ENCODE data around the gene CAPN5. TPM values are rescaled to one million over a fixed set of nuclear protein-coding genes. Genes with fewer than 3 reads are reported as not detected.
"Not testable (repeated sequence)": the region's sequence is repeated elsewhere in the genome, so short reads cannot be mapped to it uniquely, and the experiment has no call there.

Gene CAPN5
- total RNA-seq, 1 donor from 2014 or later: 2.6 TPM

- no peak for DNase-seq
- intact Hi-C loops (cut with DNase I): no loop called here
- ATAC-seq (ENCODE audit: poor library complexity): no peak
Observed at GRCh38 chr11:77057938-77058474, 8.8 kb upstream of the CAPN5 start.

GRCh38 chr11:77058900-77059299 is 7.9 kb upstream of the CAPN5 start:
- no peak for DNase-seq
- no peak for ATAC-seq (ENCODE audit: poor library complexity)
- intact Hi-C loops (cut with DNase I): no loop called here

- no peak for ATAC-seq (ENCODE audit: poor library complexity)
- no peak for DNase-seq
- intact Hi-C loops (cut with DNase I): no loop called here
Observed at GRCh38 chr11:77059806-77060205, 7.0 kb upstream of the CAPN5 start.

DNA sequence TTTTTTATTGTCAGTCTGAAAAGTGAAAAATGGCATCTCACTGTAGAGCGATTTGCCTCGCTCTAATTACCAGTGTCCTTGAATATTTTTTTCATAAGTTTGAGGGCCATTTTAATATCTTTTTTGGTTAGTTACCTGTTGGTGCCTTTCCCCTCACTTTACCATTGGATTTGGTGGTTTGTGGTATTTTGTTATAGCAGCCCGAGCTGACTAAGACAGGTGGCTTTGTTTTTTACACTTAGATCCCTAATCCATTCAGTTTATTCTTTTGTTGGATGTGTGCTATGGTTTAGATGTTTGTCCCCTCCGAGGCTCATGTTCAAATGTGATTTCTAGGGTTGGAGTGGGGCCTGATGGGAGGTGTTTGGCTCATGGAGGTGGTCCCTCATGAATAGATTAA is 6.5 kb upstream of the CAPN5 start:
- intact Hi-C loops (cut with DNase I): no loop called here
- DNase-seq (no peak), ATAC-seq (ENCODE audit: poor library complexity) (no peak)

GRCh38 chr11:77061258-77061657 is 5.5 kb upstream of the CAPN5 start:
- DNase-seq; ATAC-seq (ENCODE audit: poor library complexity); intact Hi-C loops (cut with DNase I): not testable (repeated sequence)

GRCh38 chr11:77062924-77063323 is 3.8 kb upstream of the CAPN5 start:
- DNase-seq: no peak
- no peak for ATAC-seq (ENCODE audit: poor library complexity)
- intact Hi-C loops (cut with DNase I): no loop called here

GRCh38 chr11:77063407-77063806 is 3.4 kb upstream of the CAPN5 start:
- intact Hi-C loops (cut with DNase I): no loop called here
- ATAC-seq (ENCODE audit: poor library complexity) (no peak), DNase-seq (no peak)

DNA sequence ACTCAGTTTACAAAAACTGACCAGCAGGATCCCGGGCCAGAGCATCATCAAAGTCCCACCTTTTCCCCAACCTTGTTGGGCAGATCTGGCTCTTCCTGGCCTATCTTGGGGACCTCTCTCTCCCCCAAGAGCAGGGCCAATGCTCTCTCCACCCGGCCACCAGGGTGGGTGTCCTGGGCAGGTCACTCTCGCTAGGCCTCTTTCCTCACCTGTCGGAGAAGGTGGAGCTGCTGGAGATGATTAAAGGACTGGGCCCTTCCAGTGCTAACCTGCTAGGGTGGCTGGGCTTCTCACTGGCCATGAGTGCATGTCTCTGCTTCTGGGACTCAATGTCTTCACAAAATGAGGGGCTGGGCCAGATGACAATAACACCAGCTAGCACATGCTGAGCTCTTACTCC is 2.9 kb upstream of the CAPN5 start:
- intact Hi-C loops (cut with DNase I): no loop called here
- ATAC-seq (ENCODE audit: poor library complexity): no peak

DNA sequence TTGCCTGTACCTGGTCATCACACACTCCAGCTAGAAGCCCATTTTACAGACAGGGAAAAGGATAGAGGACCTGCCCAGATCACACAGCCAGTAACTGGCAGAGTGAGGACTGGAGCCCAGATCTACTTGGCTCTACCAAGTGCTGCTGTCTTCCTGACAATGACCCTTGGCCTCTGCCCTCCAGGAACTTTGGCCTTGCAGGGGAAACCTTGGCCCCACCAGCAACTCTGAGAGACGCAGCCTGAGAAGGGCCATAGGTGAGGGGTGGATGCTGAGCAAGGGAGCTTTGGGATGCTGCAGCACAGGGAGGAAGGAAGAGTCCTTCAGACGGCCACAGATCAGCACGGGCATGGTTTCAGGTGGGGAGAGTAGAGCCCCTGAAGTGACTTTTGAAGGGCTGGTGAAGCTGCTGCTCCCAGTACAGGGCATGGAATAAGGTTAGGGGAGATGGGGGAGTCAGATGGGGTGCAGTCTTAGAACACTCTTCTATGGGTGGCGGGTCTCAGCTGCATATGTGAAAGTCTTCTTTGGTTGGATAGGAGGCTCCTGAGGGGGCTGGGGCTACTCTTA is 2.0 kb upstream of the CAPN5 start:
- no peak for ATAC-seq (ENCODE audit: poor library complexity)
- intact Hi-C loops (cut with DNase I): no loop called here
- DNase-seq: no peak

More for the DNA sequence above, 2.9 kb upstream of the CAPN5 start:
- DNase-seq: no peak

DNA sequence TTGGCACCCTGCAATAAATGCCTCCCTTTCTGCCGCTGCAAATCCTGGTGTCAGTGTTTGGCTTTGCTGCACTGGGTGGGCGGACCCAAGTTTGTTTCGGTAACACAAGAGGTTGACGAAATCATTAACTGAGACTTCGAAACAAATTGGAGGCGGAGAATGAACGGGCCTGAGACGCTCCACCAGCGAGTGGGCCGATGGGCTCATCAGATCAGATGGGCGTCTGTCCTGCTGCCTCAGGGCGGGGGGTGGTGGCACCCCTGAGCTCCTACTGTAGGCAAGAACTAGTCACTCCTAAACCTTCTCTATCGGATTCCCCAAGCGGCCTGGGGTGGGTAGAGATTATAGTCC is 918 bp upstream of the CAPN5 start:
- ATAC-seq (ENCODE audit: poor library complexity): peak; percentile 22
- intact Hi-C loops (cut with DNase I): no loop called here
- peak; percentile 72 for DNase-seq

DNA sequence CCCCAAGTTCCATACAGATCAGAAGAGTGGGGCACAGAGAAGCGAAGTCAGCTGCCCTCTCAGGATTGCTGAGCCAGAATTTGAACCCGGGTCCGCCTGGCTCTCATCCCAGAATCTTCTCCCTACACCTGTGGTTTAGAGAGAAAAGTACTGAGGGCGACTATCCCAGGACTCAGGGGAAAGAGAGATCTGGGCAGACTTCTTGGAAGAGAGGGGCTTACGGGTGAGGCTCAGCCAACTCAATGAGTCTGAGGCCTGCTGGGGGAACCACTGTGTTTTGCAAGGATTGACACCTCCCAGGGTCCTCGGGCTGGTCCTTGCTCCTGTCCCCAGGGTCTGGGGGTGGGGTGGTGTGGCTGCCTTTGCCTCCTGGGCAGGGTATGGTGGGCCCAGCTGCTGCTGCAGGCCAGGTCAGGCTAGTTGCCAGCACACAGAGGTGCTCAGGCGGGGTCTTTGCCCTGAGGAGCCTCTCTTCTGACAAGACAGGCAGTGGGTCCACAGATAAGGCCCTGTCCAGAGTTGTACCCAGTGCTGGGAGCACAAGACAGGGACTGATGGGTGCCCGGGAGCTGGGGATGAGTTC is 1.2 kb downstream of the CAPN5 start:
- DNase-seq (peak; percentile 20), ATAC-seq (ENCODE audit: poor library complexity) (no peak)
- intact Hi-C loops (cut with DNase I): no loop called here

DNA sequence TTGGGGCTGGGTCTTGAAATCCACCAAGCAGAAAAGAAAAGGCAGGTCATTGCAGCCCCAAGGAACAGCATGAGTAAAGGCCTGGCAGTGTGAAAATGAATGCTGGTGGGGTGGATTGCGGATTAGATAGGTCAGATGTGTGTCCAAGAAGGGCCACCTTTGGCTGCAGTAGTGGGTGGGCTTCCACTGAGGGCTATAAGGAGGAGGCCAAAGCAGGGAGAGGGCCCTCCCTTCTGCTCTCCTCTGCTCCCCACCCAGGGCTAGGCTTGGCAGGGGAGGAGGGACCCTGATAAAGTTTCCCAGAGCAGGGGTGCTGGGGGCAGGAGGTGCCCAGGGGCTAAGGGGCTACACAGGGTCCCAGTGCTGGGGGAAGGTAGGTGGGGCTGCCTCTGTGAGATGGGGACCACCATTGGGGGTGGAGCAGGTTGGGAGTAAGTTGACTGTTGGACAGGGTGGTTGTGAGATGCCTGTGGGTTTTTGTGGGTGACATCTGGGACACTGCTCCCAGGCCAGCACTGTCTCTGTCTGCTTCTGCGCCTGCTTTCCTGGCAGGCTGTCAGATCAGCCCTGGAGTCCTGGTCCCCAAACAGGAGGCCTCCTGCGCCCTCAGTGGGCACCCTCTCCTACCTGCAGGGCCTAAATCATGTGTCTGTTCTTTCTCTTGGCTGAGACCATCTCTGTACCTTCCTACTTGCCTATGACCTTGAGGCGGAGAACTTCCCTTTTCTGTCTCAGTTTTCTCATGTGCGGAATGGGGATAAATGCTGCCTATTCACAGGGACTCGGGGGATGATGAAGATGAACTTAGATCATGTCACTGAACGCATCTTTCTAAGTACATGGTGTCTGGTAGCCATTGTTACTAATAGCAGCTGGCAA is 1.9 kb downstream of the CAPN5 start:
- intact Hi-C loops (cut with DNase I): no loop called here
- DNase-seq (no peak), ATAC-seq (ENCODE audit: poor library complexity) (no peak)

DNA sequence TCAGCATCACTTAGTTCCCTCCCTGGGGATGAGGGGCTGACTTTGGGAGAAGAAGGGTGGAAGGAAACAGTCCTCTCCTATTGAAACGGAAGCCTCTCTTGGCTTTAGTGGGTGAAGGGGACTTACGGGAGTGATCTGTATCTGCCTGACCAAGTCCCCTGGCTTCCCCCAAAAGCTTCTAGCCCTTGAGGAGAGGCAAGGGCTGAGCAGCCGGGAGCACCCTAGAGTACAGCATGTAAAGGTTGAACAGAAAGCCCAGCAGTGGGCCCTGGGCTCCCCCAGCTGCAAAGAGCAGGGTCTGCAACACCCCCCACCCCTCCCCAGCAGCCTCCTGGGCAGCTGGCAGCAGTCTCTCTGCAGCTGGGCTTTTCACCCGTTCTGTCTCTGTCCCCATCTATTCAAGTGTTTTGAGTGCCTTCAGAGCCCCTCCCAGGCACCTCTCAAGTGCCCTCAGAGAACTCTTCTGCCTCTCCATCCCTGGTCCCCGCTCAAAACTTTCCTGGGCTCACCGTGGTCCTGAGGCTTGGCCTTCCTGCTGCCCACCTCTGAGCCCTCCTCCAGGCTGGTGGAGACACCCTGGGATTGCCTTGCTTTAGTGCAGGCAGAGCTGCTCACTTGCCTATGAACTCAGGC is 2.7 kb downstream of the CAPN5 start:
- intact Hi-C loops (cut with DNase I): no loop called here
- ATAC-seq (ENCODE audit: poor library complexity): no peak
- no peak for DNase-seq

GRCh38 chr11:77069969-77070582 is 3.3 kb downstream of the CAPN5 start:
- DNase-seq (no peak), ATAC-seq (ENCODE audit: poor library complexity) (no peak)
- intact Hi-C loops (cut with DNase I): no loop called here

DNA sequence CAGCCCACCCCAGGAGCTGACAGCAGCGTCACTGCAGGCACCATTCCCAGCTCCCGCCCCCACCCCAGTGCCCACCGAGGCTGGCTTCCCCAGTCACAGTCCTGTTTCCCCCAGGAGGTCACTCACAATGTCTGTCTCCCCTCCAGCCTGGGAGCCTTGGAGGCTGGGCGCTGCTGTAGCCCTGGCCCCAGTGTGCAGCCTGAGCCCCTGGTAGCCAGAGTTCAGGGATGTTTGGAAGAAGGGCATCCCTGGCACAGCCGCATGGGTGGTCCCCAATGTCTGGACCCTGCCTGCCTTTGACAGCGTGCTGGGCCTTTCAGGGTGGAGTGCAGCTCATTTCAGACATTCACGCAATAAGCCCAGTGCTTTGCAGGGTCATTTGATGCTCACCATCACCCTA is 4.3 kb downstream of the CAPN5 start:
- intact Hi-C loops (cut with DNase I): no loop called here
- DNase-seq (peak; percentile 23), ATAC-seq (ENCODE audit: poor library complexity) (no peak)

- peak; percentile 33 for DNase-seq
- no peak for ATAC-seq (ENCODE audit: poor library complexity)
- intact Hi-C loops (cut with DNase I): no loop called here
Observed at GRCh38 chr11:77071671-77072605, 5.2 kb downstream of the CAPN5 start.

- peak; percentile 3 for ATAC-seq (ENCODE audit: poor library complexity)
- intact Hi-C loops (cut with DNase I): no loop called here
- DNase-seq: no peak
Observed at GRCh38 chr11:77072851-77073327, 6.1 kb downstream of the CAPN5 start.
